ENCODE measurements around the gene CES3. TPM values are rescaled to one million over a fixed set of nuclear protein-coding genes. Genes with fewer than 3 reads are reported as not detected.

Gene CES3
- total and polyA plus RNA-seq, 4 donors = 0.19 to 28.3 (median 12.5) TPM

GRCh38 chr16:66948134-66948836 lies 12.8 kb upstream of the CES3 start:
- whole genome bisulfite sequencing = 7% methylated on average over 44 of the region's 44 CpGs
- peak overlapping the region; percentile 23 to 46 (median 35) for H3K4me3 ChIP-seq (ENCODE audit: low read depth in 1 of 3, low read length in 3 of 3)
- H3K9me3 ChIP-seq (ENCODE audit: control insufficient read depth in 4 of 4, low read length in 3 of 4) = no peaks in the 10 kb centered on the region
- no peaks in the 10 kb centered on the region for H3K27me3 ChIP-seq (ENCODE audit: control insufficient read depth in 4 of 4, insufficient read depth in 4 of 4, low read length in 3 of 4)
- H3K36me3 ChIP-seq (ENCODE audit: control insufficient read depth in 4 of 4, insufficient read depth in 3 of 4, low read depth in 1 of 4, low read length in 3 of 4) = peaks cover 0 to 8% (median 5%) of the 10 kb centered on the region in 4 donors
- peaks cover 10 to 32% (median 25%) of the 10 kb centered on the region in 4 donors for H3K4me1 ChIP-seq (ENCODE audit: control insufficient read depth in 4 of 4, insufficient read depth in 4 of 4, low read length in 3 of 4)
- H3K9ac ChIP-seq (ENCODE audit: low read depth in 1 of 2, low read length in 2 of 2) = no peak overlapping the region
- no peak for DNase-seq (ENCODE audit: low spot score)
- TF ChIP-seq CTCF (IDR thresholded peaks at IDR 0.05; ENCODE audit: low read depth, low read length, missing input control) (no peak), HNF4A (conservative IDR thresholded peaks at IDR 0.05) (peak; percentile 7 to 27)
- H3K27ac ChIP-seq (ENCODE audit: low read depth in 1 of 2, low read length in 2 of 2) = no peak overlapping the region

GRCh38 chr16:66948837-66949225 lies 12.2 kb upstream of the CES3 start:
- Histone ChIP-seq H3K36me3 (ENCODE audit: control insufficient read depth in 4 of 4, insufficient read depth in 3 of 4, low read depth in 1 of 4, low read length in 3 of 4) (peaks cover 0 to 5% (median 1%) of the 10 kb centered on the region in 4 donors), H3K27me3 (ENCODE audit: control insufficient read depth in 4 of 4, insufficient read depth in 4 of 4, low read length in 3 of 4) (no peaks in the 10 kb centered on the region), H3K27ac (ENCODE audit: low read depth in 1 of 2, low read length in 2 of 2) (no peak overlapping the region), H3K9me3 (ENCODE audit: control insufficient read depth in 4 of 4, low read length in 3 of 4) (no peaks in the 10 kb centered on the region), H3K4me3 (ENCODE audit: low read depth in 1 of 3, low read length in 3 of 3) (no peak overlapping the region), H3K9ac (ENCODE audit: low read depth in 1 of 2, low read length in 2 of 2) (no peak overlapping the region), H3K4me1 (ENCODE audit: control insufficient read depth in 4 of 4, insufficient read depth in 4 of 4, low read length in 3 of 4) (peaks cover 10 to 32% (median 25%) of the 10 kb centered on the region in 4 donors)
- DNase-seq (ENCODE audit: low spot score) = no peak
- 49% methylated on average over 21 of the region's 21 CpGs for whole genome bisulfite sequencing
- TF ChIP-seq NR2F2 (IDR thresholded peaks at IDR 0.05) (no peak), ATF3 (IDR thresholded peaks at IDR 0.05) (no peak), JUND (IDR thresholded peaks at IDR 0.05) (no peak), FOXA2 (IDR thresholded peaks at IDR 0.05) (no peak), CTCF (IDR thresholded peaks at IDR 0.05; ENCODE audit: low read depth, low read length, missing input control) (no peak), EGR1 (IDR thresholded peaks at IDR 0.05; ENCODE audit: low read depth in 2 of 2) (no peak), GABPA (IDR thresholded peaks at IDR 0.05 in 1 of 2, conservative IDR thresholded peaks at IDR 0.05 in 1 of 2) (no peak), TAF1 (conservative IDR thresholded peaks at IDR 0.05) (no peak), RXRA (IDR thresholded peaks at IDR 0.05) (no peak), REST (IDR thresholded peaks at IDR 0.05) (no peak), SP1 (IDR thresholded peaks at IDR 0.05) (no peak), HNF4G (IDR thresholded peaks at IDR 0.05) (no peak), MAX (IDR thresholded peaks at IDR 0.05) (no peak), RAD21 (IDR thresholded peaks at IDR 0.05) (no peak), YY1 (IDR thresholded peaks at IDR 0.05) (no peak), FOXA1 (IDR thresholded peaks at IDR 0.05) (no peak), ZBTB33 (IDR thresholded peaks at IDR 0.05) (no peak), HNF4A (conservative IDR thresholded peaks at IDR 0.05) (no peak)
